ENCODE data around the gene RBBP8NL.

RBBP8NL gene

GRCh38 chr20:62420846-62421715 lies 6.3 kb downstream of the RBBP8NL start:
- intact Hi-C loops (cut with DNase I; ENCODE audit: low total_unique reads): no loop called here
- Histone ChIP-seq H3K9me3 (no peaks in the 10 kb centered on the region), H3K27me3 (peaks cover 0 to 55% of the 10 kb centered on the region in 2 donors), H3K4me3 (no peak overlapping the region), H3K36me3 (no peaks in the 10 kb centered on the region), H3K27ac (no peak overlapping the region), H3K4me1 (no peaks in the 10 kb centered on the region)
- no peak for TF ChIP-seq CTCF (IDR thresholded peaks at IDR 0.05)
- DNase-seq: no peak

- H3K9me3 ChIP-seq: no peaks in the 10 kb centered on the region
- no peak for DNase-seq
- no peak for TF ChIP-seq CTCF (IDR thresholded peaks at IDR 0.05)
- no peaks in the 10 kb centered on the region for H3K36me3 ChIP-seq
- intact Hi-C loops (cut with DNase I; ENCODE audit: low total_unique reads): no loop called here
- H3K27ac ChIP-seq: no peak overlapping the region
- H3K27me3 ChIP-seq: peaks cover 0 to 60% of the 10 kb centered on the region in 2 donors
- H3K4me1 ChIP-seq: no peaks in the 10 kb centered on the region
- no peak overlapping the region for H3K4me3 ChIP-seq
These were observed 7.6 kb downstream of the RBBP8NL start for GRCh38 chr20:62419759-62420158.

- no peaks in the 10 kb centered on the region for H3K4me1 ChIP-seq
- H3K36me3 ChIP-seq: no peaks in the 10 kb centered on the region
- DNase-seq: no peak
- no peak overlapping the region for H3K27ac ChIP-seq
- no peaks in the 10 kb centered on the region for H3K9me3 ChIP-seq
- H3K27me3 ChIP-seq: peaks cover 0 to 54% of the 10 kb centered on the region in 2 donors
- H3K4me3 ChIP-seq: no peak overlapping the region
- intact Hi-C loops (cut with DNase I; ENCODE audit: low total_unique reads): no loop called here
- no peak for TF ChIP-seq CTCF (IDR thresholded peaks at IDR 0.05)
These were observed 8.4 kb downstream of the RBBP8NL start for GRCh38 chr20:62418709-62419487.

GRCh38 chr20:62417981-62418708 lies 9.2 kb downstream of the RBBP8NL start:
- no peaks in the 10 kb centered on the region for H3K9me3 ChIP-seq
- no peak overlapping the region for H3K27ac ChIP-seq
- peaks cover 0 to 46% of the 10 kb centered on the region in 2 donors for H3K27me3 ChIP-seq
- H3K36me3 ChIP-seq: no peaks in the 10 kb centered on the region
- H3K4me3 ChIP-seq: no peak overlapping the region
- no peaks in the 10 kb centered on the region for H3K4me1 ChIP-seq
- intact Hi-C loops (cut with DNase I; ENCODE audit: low total_unique reads): no loop called here
- TF ChIP-seq CTCF (IDR thresholded peaks at IDR 0.05): no peak
- no peak for DNase-seq

All from tibial artery (tissue), 4 donors.